ENCODE measurements around the gene AATK.

The AATK gene

DNA sequence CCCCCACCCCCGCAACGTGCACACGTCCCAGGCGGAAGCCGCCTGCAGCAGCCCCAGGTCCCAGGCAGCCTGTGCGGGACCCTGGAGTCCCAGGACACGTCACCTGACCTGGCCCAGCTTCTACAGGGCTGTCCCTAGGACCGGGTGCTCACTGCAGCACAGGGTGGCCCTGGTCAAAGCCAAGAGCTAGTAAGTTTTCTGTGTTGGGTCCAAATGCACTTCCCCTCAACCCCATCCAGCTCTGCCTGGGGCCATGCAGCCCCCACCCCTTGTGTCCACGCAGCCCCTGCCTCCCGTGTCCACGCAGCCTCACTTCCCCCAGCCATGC, 22.9 kb downstream of the AATK start:
- DNase-seq (ENCODE audit: low read depth), result no peak

DNA sequence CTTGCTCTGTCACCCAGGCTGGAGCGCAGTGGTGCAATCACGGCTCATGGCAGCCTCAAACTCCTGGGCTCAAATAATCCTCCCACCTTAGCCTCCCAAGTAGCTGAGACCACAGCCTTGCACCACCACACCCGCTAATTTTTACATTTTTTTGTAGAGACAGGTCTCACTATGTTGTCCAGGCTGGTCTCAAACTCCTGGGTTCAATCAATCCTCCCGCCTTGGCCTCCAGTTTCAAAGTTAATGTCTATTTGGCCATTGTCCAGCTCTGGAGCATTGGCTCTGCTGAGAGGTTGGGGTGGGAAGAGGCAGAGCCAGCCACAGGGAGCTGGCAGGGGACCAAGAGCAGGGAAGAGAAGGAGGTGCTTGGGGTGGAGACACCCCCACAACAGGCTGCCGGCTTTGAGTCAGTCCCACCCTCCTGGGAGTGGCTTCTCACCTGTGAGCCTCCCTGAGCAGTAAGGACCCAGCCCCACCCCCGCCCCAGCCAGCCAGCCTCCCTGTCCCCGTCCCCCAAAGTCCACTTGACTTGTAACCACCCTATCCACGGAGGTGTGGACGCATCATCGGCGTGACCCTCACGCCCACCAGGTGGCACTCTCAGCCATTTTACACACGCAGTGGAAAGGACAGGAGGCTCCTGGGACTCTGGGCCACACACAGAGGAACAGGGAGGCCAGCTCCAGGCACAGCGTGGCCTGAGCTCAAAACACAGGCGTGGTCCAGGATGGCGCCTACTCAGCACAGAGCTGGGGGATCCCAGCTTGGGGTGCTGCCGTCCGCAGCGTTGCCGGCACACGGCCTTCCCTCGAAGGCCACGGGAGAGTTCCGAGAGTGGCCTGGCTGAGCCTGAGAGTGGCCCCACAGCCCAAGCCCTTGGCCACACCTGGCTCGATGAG, 23.5 kb downstream of the AATK start:
- DNase-seq (ENCODE audit: low read depth), result no peak

DNA sequence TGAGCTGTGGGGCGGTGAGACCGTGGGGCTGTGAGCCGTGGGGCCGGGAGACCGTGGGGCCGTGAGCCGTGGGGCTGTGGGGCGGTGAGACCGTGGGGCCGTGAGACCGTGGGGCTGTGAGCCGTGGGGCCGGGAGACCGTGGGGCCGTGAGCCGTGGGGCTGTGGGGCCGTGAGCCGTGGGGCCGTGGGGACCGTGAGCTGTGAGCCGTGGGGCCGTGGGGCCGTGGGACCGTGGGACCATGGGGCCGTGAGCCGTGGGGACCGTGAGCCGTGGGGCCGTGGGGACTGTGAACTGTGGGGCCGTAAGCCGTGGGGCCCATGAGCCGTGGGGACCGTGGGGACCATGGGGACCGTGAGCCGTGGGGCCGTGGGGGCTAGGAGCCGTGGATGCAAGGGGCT, 25.3 kb downstream of the AATK start:
- no peak for DNase-seq (ENCODE audit: low read depth)

DNA sequence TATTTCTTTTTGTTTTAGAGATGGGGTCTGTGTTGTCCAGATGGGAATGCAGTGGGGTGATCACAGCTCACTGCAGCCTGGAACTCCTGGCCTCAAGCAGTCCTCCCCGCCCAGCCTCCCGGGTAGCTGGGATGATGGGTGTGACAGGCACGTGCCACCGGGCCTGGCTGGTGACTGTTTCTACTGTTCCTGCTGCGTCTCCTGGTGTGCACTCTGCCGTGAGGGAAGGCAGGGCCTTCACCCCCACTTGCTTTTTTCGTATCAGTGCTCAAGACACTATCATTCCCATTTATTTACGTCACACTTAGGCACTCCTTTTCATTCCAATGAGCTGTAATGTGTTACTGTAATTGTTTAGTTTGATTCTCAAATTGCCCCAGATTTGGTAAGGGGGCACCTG, 26.0 kb downstream of the AATK start:
- DNase-seq (ENCODE audit: low read depth), result no peak

- no peak for DNase-seq (ENCODE audit: low read depth)
These were observed 26.6 kb downstream of the AATK start for GRCh38 chr17:81139428-81139827.

DNA sequence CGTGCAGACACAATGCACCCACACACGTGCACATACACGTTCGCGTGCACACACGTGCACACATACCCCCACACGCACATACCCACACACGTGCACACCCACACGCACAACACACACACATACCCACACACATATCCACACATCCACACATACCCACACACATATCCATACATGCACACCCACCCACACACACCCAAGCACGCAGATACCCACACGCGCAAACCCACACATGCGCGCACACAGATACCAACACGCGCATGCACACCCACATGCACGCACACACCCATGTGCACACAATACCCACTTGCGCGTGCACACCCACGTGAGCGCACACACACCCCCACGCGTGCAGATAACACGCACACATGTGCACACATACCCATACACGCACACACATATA, 27.5 kb downstream of the AATK start:
- DNase-seq (ENCODE audit: low read depth), result no peak

DNA sequence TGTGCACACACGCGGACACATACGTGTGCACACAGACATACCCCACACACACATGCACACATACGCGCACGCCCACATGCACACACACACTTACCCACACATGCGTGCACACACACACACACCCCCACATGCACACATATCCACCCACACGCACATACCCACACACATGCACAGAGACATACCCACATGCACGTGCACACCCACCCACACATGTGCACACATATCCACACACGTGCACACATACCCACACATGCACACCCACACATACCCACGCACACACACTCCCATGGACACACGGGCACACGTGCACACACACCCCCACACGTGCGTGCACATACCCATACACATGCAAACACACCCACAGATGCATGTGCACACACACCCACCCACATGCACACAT, 27.9 kb downstream of the AATK start:
- DNase-seq (ENCODE audit: low read depth), result no peak

DNA sequence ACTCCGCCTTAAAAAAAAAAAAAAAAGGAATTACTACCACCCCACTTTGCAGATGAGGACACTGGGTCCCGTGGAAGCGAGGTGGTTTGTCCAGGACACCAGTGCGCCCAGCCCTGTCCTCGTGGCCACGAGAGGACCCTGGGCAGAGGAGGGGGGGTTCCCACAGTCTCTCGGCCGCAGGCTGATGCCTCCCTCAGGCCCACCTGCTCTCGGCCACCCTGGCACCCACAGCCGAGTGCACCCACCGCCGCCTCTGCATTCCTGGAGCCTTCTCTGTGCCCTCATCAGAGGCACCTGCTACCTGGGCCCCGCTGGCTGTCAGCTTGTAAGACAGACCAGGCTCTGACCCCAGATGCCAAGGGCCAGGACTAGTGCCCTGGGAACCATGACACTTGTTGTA, 28.8 kb downstream of the AATK start:
- no peak for DNase-seq (ENCODE audit: low read depth)

DNA sequence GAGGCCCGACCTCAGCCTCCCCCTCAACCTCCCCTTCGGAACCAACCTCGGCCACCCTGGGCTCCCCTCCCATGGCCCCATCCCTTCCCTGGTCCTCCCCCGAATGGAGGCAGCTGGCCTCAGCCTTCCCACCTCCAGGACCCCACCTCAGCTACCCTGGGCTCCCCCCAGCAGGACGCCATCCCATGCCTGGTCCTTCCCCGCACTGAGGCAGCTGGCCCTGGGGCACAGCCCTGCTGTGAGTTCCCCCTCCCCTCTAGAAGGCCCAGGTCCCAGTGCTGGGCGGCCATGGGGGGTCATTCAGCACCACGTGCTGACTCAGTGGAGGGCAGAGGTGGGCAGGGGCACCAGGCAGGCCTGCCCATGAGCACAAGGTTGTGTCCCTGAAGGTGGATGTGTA, 29.7 kb downstream of the AATK start:
- no peak for DNase-seq (ENCODE audit: low read depth)

DNA sequence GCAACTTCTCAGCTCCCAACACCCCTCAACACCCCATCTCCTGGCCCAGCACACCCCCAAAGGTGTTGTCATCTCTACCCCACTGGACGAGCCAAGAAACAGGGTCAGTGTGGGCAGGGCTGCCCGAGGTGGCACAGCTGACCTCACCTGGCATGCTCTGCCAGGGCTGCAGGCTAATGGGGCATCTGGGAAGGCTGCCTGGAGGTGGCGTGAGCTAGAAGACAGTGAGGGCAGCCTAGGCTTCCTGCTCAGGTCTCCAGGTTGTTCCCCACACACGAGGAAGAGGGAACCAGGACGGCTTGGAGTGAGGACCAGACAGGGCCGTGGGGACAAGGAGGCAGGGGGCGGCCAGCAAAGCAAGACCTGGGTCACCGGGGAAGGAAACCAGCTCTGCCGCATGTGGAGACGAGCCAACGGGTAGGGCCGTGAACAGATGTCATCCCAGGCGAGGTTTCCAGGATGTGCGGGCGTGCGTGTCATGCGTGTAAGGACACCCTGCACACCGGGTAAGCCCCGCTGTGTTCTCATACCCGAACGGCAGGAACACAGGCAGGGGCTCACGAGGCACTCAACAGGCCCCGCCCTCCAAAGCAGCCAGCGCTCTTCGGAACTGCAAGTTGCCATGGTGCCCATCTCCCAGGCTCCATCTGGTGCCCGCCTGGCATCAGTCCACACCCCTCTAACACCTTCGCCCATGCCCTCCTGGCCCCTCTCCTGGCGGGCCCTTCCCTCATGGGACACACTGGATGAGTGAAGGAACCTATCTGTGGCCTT, 30.3 kb downstream of the AATK start:
- no peak for DNase-seq (ENCODE audit: low read depth)

- DNase-seq (ENCODE audit: low read depth), result no peak
These were observed 31.8 kb downstream of the AATK start for GRCh38 chr17:81134064-81134781.

DNA sequence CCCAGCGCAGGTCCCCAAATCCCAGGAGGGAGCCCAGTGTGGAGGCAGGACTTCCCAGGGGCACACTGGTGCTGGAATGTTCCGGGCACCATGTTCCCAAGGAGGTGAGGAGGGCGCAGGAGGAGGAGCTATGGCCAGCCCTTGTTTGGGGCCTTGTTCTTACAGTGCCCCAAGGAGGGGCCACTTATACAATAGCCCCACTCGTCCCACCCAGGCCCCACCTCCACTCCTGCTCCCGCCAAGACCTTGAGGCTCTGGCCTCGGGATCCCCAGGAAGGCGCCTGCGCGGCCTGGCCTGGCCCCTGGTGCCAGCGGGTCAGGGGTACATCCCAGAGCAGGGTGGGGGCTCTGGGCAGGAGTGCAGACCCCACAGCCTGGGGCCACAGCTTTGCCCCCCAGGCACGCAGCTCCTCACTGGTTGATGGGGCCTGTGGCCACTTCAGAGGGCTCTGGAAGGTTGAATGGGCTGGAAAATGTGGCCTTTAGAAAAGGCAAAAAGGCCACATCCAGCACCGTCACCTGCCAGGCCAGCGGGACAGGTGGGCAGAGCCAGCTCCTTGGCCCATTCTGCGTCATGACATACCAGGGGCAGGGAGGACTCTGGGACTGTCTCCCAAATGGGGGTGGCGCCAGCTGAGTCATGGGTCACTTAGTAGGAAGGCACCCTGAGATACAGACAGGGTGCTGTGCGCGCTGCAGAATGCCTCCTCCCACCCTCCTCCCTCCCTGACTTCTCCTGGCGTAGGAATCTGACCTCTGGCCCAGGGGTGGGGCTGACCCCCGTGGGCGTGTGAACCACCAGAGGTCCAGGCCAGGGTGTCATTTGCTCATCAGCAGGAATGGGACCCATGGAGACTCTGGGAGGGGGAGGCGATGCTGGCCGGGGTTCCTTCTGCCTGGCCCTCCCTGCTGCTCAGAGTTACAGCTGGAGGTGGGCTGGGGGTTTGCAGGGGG, 33.0 kb downstream of the AATK start:
- no peak for DNase-seq (ENCODE audit: low read depth)

DNA sequence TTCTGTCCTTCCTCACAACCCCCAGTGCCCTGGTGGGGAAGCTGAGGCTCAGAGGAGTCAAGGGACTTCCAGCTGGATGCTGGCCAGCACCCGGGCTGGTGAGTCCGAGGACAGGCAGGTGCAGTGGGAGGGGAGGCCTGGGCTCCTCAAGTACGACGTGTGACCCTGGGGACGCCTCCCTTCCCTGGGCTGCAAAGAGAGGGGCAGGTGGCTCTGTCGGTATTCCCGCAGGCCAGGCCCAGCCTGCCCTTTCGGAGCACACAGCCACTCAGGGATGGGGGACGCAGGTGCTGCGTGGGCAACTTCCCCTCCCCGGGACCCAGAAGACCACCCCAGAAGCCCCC, 33.9 kb downstream of the AATK start:
- DNase-seq (ENCODE audit: low read depth), result no peak

- no peak for DNase-seq (ENCODE audit: low read depth)
These were observed 34.4 kb downstream of the AATK start for GRCh38 chr17:81131486-81132196.

DNA sequence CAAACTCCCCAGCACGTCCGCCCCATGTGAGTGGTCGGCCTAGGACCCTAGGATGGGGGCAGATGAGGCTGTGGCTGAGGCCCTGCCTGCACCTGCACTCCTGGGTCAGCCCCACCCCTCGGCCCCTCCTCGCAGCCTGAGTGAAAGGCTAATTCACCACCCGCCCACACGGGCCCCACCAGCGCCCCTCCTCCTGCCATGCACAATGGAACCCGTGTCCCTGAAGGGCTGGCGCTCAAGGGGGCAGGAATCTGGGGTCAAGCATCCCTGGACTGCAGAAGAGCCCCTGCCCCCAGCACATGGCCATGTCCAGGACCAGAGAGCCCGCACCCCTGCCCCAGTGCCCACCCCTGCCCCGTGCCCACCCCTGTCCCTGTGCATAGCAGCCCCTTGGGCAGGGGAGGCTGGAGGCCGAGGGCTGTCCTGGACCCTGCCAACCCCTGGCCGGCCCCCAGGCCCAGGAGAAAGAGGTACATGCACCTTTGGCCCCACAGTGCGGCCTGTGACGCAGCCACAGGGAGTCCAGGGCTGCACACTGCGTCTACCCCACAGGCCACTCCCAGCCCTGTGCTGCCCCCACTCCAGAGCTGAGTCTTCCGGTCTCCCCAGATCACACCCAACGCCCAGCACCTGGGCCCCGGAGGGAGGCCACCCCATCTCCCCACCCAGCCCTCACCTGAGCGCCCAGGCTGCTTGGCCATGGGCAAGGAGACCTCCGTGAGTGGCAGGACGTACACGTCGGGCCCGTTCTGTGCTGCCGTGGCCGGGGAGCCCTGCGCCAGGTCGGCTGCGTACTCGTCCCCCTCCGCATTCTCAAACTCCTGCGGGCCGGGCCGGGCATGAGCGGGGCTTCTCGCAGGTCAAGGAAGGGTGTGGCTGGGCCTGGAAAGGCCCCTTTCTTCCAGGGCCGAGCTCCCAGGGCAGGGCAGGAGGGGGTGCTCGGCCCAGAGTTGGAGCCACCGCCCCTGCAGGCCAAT, 35.3 kb downstream of the AATK start:
- DNase-seq (ENCODE audit: low read depth), result no peak

DNA sequence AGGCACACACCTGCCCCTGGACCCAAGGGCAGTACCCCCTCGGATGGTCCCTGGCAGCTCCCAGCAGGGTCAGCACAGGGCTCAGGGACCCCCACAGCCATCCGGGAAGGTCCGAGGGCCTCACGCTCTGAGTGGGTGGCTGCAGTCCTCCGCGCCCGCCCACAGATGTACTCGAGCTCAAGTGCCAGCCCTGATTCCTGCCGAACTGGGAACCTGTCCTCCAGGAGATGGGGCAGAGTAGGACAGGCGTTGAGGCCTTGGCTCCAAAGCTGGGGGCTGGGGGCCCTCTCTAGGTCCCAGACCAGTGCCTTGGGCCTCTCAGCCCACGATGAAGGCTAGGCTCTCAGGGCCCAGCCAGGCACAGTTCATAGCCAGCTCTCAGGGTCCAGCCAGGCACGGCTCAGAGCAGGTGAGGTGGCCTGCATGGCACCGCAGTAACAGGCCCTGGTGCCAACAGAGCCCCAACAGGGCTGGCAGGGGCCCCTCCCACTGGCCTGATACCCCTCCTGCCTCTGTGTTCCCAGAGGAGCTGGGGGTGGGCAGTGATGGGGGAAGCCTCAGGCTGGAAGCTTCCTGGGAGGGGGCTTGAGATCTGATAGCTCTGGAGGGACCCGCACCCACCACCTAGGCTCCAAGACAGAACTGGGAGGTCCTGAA, 36.2 kb downstream of the AATK start:
- no peak for DNase-seq (ENCODE audit: low read depth)

- DNase-seq (ENCODE audit: low read depth), result no peak
These were observed 36.7 kb downstream of the AATK start for GRCh38 chr17:81129289-81129688.

- DNase-seq (ENCODE audit: low read depth), result no peak
These were observed 37.2 kb downstream of the AATK start for GRCh38 chr17:81128774-81129173.

DNA sequence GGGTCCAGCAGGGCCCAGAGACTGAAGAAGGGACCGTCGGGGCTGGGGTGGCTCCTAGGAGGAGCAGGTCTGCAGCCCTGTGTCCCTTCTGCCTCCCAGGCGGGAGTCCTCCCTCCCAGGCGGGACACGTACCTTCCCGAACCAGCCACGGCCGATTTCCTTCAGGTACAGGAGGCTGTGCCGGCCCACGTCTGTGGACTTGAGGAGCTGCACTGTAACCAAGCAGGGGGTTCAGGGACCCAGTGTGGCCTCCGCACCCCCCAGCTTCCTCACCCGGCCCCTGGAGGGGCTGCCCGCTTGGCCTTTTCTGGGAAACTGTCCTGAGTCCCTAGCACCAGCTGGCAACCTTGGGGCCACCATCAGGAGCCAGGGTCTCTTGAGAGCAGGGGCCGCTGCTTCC, 37.7 kb downstream of the AATK start:
- DNase-seq (ENCODE audit: low read depth), result no peak

Measured in GM04503 (cell line).